MCF 10A (cell line): ENCODE measurements around the gene FAM3A. TPM values are rescaled to one million over a fixed set of nuclear protein-coding genes. Genes with fewer than 3 reads are reported as not detected.
A peak's percentile ranks its signal among the peaks of the same experiment; 100 is the strongest.

Source experiments
- BruUV-seq: library from RNA; stranded (reverse); fragments of 400-500 nt; replicated peaks from 2 replicates; lab custom pipeline; 2021; lab: Mats Ljungman, UMichigan
- CTCF ChIA-PET: fragments of 300-600 bp; sonication (Branson Sonifier 250); formaldehyde crosslinking; extraction: SDS; loops from one replicate; lab custom pipeline; 2021; ENCODE audit warnings: antibody characterized with exemption, inconsistent platforms; lab: Yijun Ruan, JAX
- POLR2A ChIA-PET: fragments of 300-600, 350-650 bp; sonication (Branson Sonifier 250); formaldehyde crosslinking; extraction: SDS; loops from one replicate; lab custom pipeline; 2020; ENCODE audit warnings: antibody characterized with exemption, inconsistent platforms; lab: Yijun Ruan, JAX
- DNase-seq: peaks from one replicate; pipeline ENCODE4 v3.0.0-alpha.2; 2018; ENCODE audit not compliant: unreplicated experiment
- H3K27ac Mint-ChIP-seq: one replicate; pipeline ENCODE4 v1.8.0; 2022; ENCODE audit warnings: mild to moderate bottlenecking, low read depth, mixed read lengths; ENCODE audit not compliant: unreplicated experiment
- H3K27me3 Mint-ChIP-seq: one replicate; pipeline ENCODE4 v1.8.0; 2022; ENCODE audit warnings: mixed read lengths; ENCODE audit not compliant: insufficient read depth, unreplicated experiment
- H3K36me3 Mint-ChIP-seq: one replicate; pipeline ENCODE4 v1.8.0; 2022; ENCODE audit warnings: mild to moderate bottlenecking, moderate library complexity, mixed read lengths; ENCODE audit not compliant: insufficient read depth, unreplicated experiment
- H3K4me1 Mint-ChIP-seq: one replicate; pipeline ENCODE4 v1.8.0; 2022; ENCODE audit warnings: mixed read lengths; ENCODE audit not compliant: insufficient read depth, unreplicated experiment
- H3K4me3 Mint-ChIP-seq: one replicate; pipeline ENCODE4 v1.8.0; 2022; ENCODE audit warnings: mild to moderate bottlenecking, moderate library complexity, mixed read lengths; ENCODE audit not compliant: unreplicated experiment
- H3K9me3 Mint-ChIP-seq: one replicate; pipeline ENCODE4 v1.8.0; 2022; ENCODE audit warnings: mixed read lengths; ENCODE audit not compliant: unreplicated experiment
- intact Hi-C: fragments of 100-400 bp; cut with micrococcal nuclease; formaldehyde crosslinking; loops from 2 replicates; pipeline ENCODE4 v1.14.1; 2022
- total RNA-seq: library from RNA; stranded (reverse); gene quantifications from 2 replicates; pipeline ENCODE4 v1.2.3, GENCODE V29; 2022
- TF ChIP-seq, protein P1 (sequence below): fragments of 200-600 bp; IDR thresholded peaks from one replicate; pipeline ENCODE4 v1.8.0; 2022; ENCODE audit warnings: antibody characterized with exemption, mild to moderate bottlenecking; ENCODE audit not compliant: unreplicated experiment

FAM3A gene
- total RNA-seq, 1 experiment from 2014 or later, result 40.9 TPM

DNA sequence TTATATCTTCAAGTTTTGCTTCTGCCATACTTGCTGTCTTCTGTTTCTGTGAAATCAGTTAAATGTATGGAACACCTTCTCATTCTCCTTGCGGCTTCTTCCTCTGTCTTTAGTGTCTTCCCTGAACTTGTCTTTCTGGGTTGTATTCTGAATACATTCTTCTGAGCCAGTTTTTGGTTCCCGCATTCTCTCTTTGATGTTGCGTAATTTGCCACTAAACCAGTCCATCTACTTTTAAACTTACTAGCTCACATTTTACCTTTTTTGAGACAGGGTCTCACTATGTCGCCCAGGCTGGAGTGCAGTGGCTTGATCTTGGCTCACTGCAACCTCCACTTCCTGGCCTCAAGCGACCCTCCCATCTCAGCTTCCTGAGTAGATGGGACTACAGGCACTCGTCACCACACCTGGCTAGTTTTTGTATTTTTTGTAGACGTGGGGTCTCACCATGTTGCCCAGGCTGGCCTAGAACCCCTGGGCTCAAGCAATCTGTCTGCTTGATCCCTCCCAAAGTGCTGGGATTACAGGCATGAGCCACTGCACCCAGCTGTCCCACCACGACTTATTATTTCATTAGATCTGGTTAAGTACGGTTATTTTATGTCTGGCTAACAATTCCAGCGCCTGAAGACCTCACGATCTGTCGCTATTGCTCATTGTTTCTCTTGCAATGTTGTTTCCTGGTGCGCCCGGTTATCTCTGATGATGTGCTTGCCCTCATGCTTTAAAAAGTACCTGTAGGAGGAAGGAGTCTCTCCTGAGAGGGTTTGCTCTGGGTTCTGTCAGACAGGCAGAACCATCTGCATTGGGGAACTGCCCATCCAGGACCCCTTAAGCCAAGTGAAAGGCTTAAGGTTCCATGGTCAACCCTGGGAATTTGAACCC, 9.8 kb upstream of the FAM3A start:
- no TSS peak for BruUV-seq
- Mint-ChIP-seq H3K9me3 (no peaks in the 10 kb centered on the region), H3K4me1 (peaks cover 10% of the 10 kb centered on the region), H3K27ac (no peak overlapping the region), H3K4me3 (no peak overlapping the region), H3K36me3 (no peaks in the 10 kb centered on the region), H3K27me3 (no peaks in the 10 kb centered on the region)
- TF ChIP-seq, protein P1, sequence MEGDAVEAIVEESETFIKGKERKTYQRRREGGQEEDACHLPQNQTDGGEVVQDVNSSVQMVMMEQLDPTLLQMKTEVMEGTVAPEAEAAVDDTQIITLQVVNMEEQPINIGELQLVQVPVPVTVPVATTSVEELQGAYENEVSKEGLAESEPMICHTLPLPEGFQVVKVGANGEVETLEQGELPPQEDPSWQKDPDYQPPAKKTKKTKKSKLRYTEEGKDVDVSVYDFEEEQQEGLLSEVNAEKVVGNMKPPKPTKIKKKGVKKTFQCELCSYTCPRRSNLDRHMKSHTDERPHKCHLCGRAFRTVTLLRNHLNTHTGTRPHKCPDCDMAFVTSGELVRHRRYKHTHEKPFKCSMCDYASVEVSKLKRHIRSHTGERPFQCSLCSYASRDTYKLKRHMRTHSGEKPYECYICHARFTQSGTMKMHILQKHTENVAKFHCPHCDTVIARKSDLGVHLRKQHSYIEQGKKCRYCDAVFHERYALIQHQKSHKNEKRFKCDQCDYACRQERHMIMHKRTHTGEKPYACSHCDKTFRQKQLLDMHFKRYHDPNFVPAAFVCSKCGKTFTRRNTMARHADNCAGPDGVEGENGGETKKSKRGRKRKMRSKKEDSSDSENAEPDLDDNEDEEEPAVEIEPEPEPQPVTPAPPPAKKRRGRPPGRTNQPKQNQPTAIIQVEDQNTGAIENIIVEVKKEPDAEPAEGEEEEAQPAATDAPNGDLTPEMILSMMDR, result no peak
- POLR2A ChIA-PET, result interaction anchor here (1.2 to 3.6 kb wide), 7 partner anchors 10 to 555 kb away, joined by 3 to 36 read pairs (median 8); partner anchors contain the start of genes EMD, FAM3A, HCFC1 and RPL10
- intact Hi-C loops, result no loop called here
- CTCF ChIA-PET, result interaction anchor here (0.6 to 2.2 kb wide), 5 partner anchors 10 to 152 kb away, joined by 3 to 15 read pairs (median 5); partner anchors contain the start of genes FAM3A, FLNA and SLC10A3
- no peak for DNase-seq

DNA sequence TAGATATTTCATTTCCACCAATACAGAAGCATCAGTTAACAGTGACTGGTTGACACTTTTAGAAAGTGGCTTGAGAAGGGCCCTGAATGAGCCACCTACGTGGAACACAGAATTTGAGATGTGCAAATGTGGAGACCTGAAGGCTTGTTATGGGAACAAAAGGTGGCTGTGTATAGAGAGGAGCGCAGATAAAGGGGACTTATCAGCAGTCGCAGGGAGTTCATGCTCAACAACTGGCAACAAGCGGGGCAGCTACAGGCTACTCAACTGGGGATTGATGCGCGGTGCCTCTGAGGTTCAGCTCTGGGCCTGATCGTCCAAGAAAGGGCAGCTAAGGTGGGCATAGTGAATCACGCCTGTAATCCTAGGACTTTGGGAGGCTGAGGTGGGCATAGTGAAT, 3.4 kb upstream of the FAM3A start:
- H3K36me3 Mint-ChIP-seq, result no peaks in the 10 kb centered on the region
- CTCF ChIA-PET, result interaction anchor here (2.8 kb wide), 1 partner anchor 146 kb away, joined by 8 read pairs; no protein-coding TSS in a partner anchor
- no peaks in the 10 kb centered on the region for H3K27me3 Mint-ChIP-seq
- no peaks in the 10 kb centered on the region for H3K4me1 Mint-ChIP-seq
- TF ChIP-seq, protein P1, result no peak
- POLR2A ChIA-PET, result no interaction called here
- BruUV-seq, result no TSS peak
- no peaks in the 10 kb centered on the region for H3K9me3 Mint-ChIP-seq
- no peak overlapping the region for H3K4me3 Mint-ChIP-seq
- intact Hi-C loops, result no loop called here
- no peak for DNase-seq
- no peak overlapping the region for H3K27ac Mint-ChIP-seq

DNA sequence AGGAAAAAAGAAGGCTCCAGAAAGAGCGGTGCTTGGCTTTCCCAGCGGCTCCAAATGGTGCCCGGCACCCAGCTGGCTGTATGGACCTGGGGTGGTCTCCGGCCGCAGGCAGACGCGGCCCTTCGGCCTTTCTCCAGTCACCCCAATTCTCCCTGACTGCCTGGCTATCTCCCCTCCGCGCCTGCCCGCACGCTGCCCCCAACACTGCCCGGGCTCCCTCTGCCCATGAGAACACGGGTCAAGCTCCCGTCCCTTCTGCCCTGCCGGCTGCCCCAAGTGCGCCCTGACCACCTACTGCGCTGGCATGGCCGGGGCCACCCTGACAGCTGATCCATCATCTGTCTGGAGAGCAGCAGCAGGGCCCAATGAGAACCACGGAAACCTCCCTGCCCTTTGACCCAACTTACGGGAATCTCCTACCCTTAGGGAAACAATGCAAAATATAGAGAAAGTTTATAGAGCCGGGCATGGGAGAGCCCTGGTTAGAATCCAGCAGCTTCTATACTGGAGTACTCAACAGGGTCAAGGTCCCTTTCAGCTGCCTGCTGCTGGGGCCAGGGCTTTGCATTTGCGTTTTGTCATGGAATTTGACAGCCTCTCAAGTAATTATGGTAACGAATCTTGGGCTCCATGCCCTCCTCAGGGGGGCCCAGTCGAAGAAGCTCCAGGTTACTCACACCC, 1.2 kb upstream of the FAM3A start:
- H3K27ac Mint-ChIP-seq, result peak overlapping the region; percentile 88
- intact Hi-C loops, result no loop called here
- POLR2A ChIA-PET, result interaction anchor here (1.3 to 4.3 kb wide), 7 partner anchors 11 to 105 kb away, joined by 4 to 48 read pairs (median 7); partner anchors contain the start of genes SLC10A3 and UBL4A
- no peak for DNase-seq
- no TSS peak for BruUV-seq
- TF ChIP-seq, protein P1, result no peak
- CTCF ChIA-PET, result interaction anchor here (1.7 to 2.8 kb wide), 2 partner anchors 9 to 144 kb away, joined by 5 to 8 read pairs; no protein-coding TSS in a partner anchor
- H3K36me3 Mint-ChIP-seq, result no peaks in the 10 kb centered on the region
- H3K4me3 Mint-ChIP-seq, result peak overlapping the region; percentile 67
- H3K27me3 Mint-ChIP-seq, result peaks cover 12% of the 10 kb centered on the region
- H3K4me1 Mint-ChIP-seq, result no peaks in the 10 kb centered on the region
- no peaks in the 10 kb centered on the region for H3K9me3 Mint-ChIP-seq
